ENCODE measurements around the gene MARCKSL1. TPM values are rescaled to one million over a fixed set of nuclear protein-coding genes. Genes with fewer than 3 reads are reported as not detected.
"Not testable (repeated sequence)": the region's sequence is repeated elsewhere in the genome, so short reads cannot be mapped to it uniquely, and the experiment has no call there.

The MARCKSL1 gene
- total RNA-seq, 1 donor from 2014 or later: 36.8 TPM

GRCh38 chr1:32285658-32286057 lies 50.4 kb downstream of the MARCKSL1 start:
- Histone ChIP-seq H3K4me1 (peaks cover 7% of the 10 kb centered on the region), H3K4me3 (no peak overlapping the region), H3K27me3 (no peaks in the 10 kb centered on the region), H3K9me3 (no peaks in the 10 kb centered on the region), H3K27ac (no peak overlapping the region), H3K36me3 (no peaks in the 10 kb centered on the region)
- intact Hi-C loops (cut with DNase I): no loop called here
- TF ChIP-seq CTCF (IDR thresholded peaks at IDR 0.05) (no peak), POLR2A (IDR thresholded peaks at IDR 0.05) (no peak), POLR2AphosphoS5 (IDR thresholded peaks at IDR 0.05; ENCODE audit: insufficient read depth in 1 of 2, low read depth in 1 of 2) (no peak)
- DNase-seq (ENCODE audit: extremely low spot score in 2 of 2): no peak

GRCh38 chr1:32284777-32285176 lies 51.3 kb downstream of the MARCKSL1 start:
- H3K36me3 ChIP-seq; H3K9me3 ChIP-seq; H3K27me3 ChIP-seq; H3K27ac ChIP-seq; DNase-seq (ENCODE audit: extremely low spot score in 2 of 2); H3K4me3 ChIP-seq; H3K4me1 ChIP-seq; intact Hi-C loops (cut with DNase I): not testable (repeated sequence)

Small RNA genes lying within 50 kb of the gene (small RNA-seq; reads per million reads assigned to genes)
- not detected for gene RF00019

Other genes starting within 250 kb of the MARCKSL1 start
- 28.7 TPM for gene KPNA6, start 228.2 kb downstream of the MARCKSL1 start, total RNA-seq
- 45.7 TPM for gene TXLNA, start 156.6 kb downstream of the MARCKSL1 start, total RNA-seq
- gene CCDC28B, start 135.6 kb downstream of the MARCKSL1 start, total RNA-seq: 2.9 TPM
- not detected for gene IQCC, start 130.6 kb downstream of the MARCKSL1 start, total RNA-seq
- not detected for gene DCDC2B, start 127.1 kb downstream of the MARCKSL1 start, total RNA-seq
- 8.3 TPM for gene TMEM234, start 113.9 kb downstream of the MARCKSL1 start, total RNA-seq
- gene EIF3I, start 113.8 kb downstream of the MARCKSL1 start, total RNA-seq: 164 TPM
- gene FAM167B, start 89.0 kb downstream of the MARCKSL1 start, total RNA-seq: 3.7 TPM
- gene LCK, start 85.0 kb downstream of the MARCKSL1 start, total RNA-seq: 6.4 TPM
- gene HDAC1, start 44.1 kb downstream of the MARCKSL1 start, total RNA-seq: 65.6 TPM
- 10.1 TPM for gene FAM229A, start 26.3 kb upstream of the MARCKSL1 start, total RNA-seq
- gene TSSK3, start 26.3 kb upstream of the MARCKSL1 start, total RNA-seq: not detected
- 54.3 TPM for gene BSDC1, start 58.2 kb upstream of the MARCKSL1 start, total RNA-seq
- gene ZBTB8B, start 128.8 kb upstream of the MARCKSL1 start, total RNA-seq: not detected
- 10.1 TPM for gene ZBTB8A, start 203.2 kb upstream of the MARCKSL1 start, total RNA-seq